Activated CD4-positive, alpha-beta T cell treated with anti-CD3 and anti-CD28 coated beads for 36 hours (primary cell): Measurements from ENCODE around the gene TFB2M. TPM values are rescaled to one million over a fixed set of nuclear protein-coding genes. Genes with fewer than 3 reads are reported as not detected.
"Not testable (repeated sequence)": the region's sequence is repeated elsewhere in the genome, so short reads cannot be mapped to it uniquely, and the experiment has no call there.

ENCODE experiments used
- ATAC-seq: fragments of 200-7000 bp; cut with Tn5 transposase; one replicate; pipeline ENCODE4 v1.10.0; 2021; ENCODE audit warnings: mild to moderate bottlenecking, moderate library complexity
- CTCF ChIA-PET: fragments of 350-600 bp; sonication (Branson Sonifier 250); formaldehyde crosslinking; loops from one replicate; lab custom pipeline; 2021; ENCODE audit warnings: antibody characterized with exemption; lab: Charles Lee
- POLR2A ChIA-PET: fragments of 350-600 bp; sonication (Branson Sonifier 250); formaldehyde crosslinking; loops from one replicate; lab custom pipeline; 2021; ENCODE audit warnings: antibody characterized with exemption, inconsistent platforms; lab: Charles Lee
- DNase-seq: peaks from one replicate; pipeline ENCODE4 v3.0.0-alpha.2; 2020
- H3K27ac Mint-ChIP-seq: one replicate; pipeline ENCODE4 v1.8.0; 2021; ENCODE audit warnings: mixed read lengths
- H3K27me3 Mint-ChIP-seq: one replicate; pipeline ENCODE4 v1.8.0; 2021; ENCODE audit warnings: mixed read lengths
- H3K36me3 Mint-ChIP-seq: one replicate; pipeline ENCODE4 v1.8.0; 2021; ENCODE audit warnings: low read depth, mixed read lengths
- H3K4me1 Mint-ChIP-seq: one replicate; pipeline ENCODE4 v1.8.0; 2021; ENCODE audit warnings: mixed read lengths
- H3K4me3 Mint-ChIP-seq: one replicate; pipeline ENCODE4 v1.8.0; 2021; ENCODE audit warnings: mild to moderate bottlenecking, moderate library complexity, mixed read lengths
- H3K9me3 Mint-ChIP-seq: one replicate; pipeline ENCODE4 v1.8.0; 2021; ENCODE audit warnings: low read depth, mixed read lengths
- intact Hi-C, 2 experiments: fragments of 100-400 bp; cut with DNase I in 1 of 2; cut with micrococcal nuclease in 1 of 2; formaldehyde crosslinking; loops; one replicate each; pipeline versions ENCODE4 v1.14.2 to v1.15.1; 2022 to 2024; cut with DNase I, micrococcal nuclease
- total RNA-seq, 2 experiments: library from RNA; stranded (reverse); gene quantifications; one replicate each; pipeline ENCODE4 v1.2.3, GENCODE V29; 2021

The TFB2M gene, protein sequence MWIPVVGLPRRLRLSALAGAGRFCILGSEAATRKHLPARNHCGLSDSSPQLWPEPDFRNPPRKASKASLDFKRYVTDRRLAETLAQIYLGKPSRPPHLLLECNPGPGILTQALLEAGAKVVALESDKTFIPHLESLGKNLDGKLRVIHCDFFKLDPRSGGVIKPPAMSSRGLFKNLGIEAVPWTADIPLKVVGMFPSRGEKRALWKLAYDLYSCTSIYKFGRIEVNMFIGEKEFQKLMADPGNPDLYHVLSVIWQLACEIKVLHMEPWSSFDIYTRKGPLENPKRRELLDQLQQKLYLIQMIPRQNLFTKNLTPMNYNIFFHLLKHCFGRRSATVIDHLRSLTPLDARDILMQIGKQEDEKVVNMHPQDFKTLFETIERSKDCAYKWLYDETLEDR
- 10 to 100 TPM; 14.1 to 17.3 TPM for total RNA-seq

DNA sequence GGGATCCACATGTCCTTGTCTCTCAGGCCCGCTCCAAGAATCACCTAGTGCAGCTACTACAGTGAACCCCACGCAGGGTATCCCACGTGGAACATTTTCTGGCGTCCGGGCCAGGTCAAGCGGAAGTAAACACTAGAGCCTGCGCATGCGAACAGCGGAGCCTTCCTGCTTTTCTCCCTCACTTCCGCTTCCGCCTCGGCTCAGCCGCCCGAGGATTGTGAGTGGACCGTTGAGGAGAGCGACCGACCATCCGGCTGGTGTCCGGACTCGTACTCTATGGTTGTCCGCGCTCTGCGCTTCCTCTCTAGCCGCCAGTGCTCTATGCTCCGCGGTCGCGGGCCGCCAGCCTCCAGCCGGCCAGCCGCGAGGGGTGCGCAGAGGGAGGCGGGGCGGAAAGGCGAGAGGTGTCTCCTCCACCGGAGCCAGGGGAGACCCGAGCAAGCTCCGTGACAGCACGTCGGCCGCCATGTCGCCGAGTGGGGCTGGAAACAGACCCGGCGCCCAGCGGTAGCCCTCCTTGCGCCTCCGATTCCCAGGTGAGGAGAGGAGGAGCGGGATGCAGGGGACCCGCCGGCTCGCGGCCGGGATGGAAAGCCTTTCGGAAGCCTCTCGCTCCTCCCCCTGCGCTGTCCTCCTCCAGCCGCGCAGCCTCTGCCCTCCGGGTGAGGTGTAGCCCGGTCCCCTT, at the start of gene TFB2M, which contains the start of gene CNST:
Gene TFB2M, minus strand, starts transcription at position 134 of the 685 bp plus-strand sequence. Its CDS starts 123 bp downstream, at position 11.
Gene CNST, plus strand, starts transcription at position 329 of the 685 bp plus-strand sequence. CDS start 25,107 bp downstream, outside the sequence.
- Mint-ChIP-seq H3K4me3 (peak within 1 kb of the TSS; percentile 83), H3K9me3 (no peaks in the 10 kb centered on the region), H3K27me3 (no peaks in the 10 kb centered on the region), H3K36me3 (peaks cover 16% of the 10 kb centered on the region), H3K4me1 (peaks cover 42% of the 10 kb centered on the region), H3K27ac (peak within 1 kb of the TSS; percentile 94)
- DNase-seq (peak; percentile 96), ATAC-seq (peak; percentile 84)
- intact Hi-C loops = loop anchor here (1.0 to 10.0 kb wide), 18 partner anchors 21 to 1913 kb away; partner anchors contain the start of genes SMYD3 (in 2 of the 2), ZNF669 (in 2 of the 2), COX20 (in 1 of the 2) and DESI2 (in 1 of the 2)
- ChIA-PET POLR2A (interaction anchor here (1.1 kb wide), 1 partner anchor 12 kb away, joined by 3 read pairs; no protein-coding TSS in a partner anchor), CTCF (interaction anchor here (0.6 to 1.6 kb wide), 7 partner anchors 25 to 234 kb away, joined by 3 to 4 read pairs (median 3); no protein-coding TSS in a partner anchor)

DNA sequence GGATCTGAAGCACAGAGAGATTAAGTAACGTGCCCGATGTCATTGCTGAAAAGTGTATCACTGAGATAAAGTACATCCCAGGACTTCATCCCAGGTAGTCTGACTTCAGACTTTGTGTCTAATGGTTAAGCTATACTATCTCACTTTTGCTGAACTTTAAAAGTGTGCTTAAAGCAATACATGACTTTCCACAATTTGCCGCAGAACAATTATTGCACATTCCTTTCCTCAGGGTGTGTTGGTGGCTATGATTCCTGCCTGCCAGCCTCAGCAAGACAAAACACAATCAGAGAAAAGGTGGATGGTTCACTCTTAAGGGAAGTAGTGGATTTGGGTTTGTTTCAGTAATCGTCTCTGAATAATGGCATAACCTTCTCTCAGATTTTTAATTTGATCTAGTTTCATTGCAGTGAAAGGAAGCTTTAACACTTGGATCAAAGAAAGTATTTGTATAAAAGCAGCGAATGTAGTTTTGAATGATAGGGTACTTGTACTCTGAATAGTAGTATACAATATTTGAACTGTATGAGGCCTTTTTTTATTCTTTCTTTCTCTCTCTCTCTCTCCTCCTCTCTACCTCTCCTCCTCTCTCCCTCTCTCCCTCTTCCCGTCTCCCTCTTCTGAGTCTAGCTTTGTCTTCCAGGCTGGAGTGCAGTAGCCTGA, 47.2 kb upstream of the TFB2M start:
- CTCF ChIA-PET = interaction anchor here (0.7 kb wide), 1 partner anchor 87 kb away, joined by 3 read pairs; no protein-coding TSS in a partner anchor
- intact Hi-C loops = no loop called here
- no peak for ATAC-seq

DNA sequence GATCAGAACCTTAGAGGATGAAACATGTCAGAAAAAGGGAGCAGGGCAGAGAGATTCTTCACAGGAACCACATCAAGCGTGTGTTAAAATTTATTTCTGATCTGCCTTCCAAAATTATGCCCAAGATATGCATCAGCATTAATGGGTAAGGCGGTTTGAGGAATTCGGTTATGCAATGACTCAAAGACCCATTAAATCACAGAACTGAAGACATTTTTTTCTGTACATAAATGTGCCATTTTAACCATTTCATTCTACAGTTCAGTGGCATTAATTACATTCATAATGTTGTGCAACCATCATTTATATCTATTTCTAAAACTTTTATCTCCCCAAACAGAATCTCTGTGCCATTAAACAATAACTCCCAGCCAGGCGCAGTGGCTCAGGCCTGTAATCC, 43.6 kb upstream of the TFB2M start:
- H3K4me3 Mint-ChIP-seq = no peak overlapping the region

More for the DNA sequence above, 47.2 kb upstream of the TFB2M start:
- no peaks in the 10 kb centered on the region for H3K27me3 Mint-ChIP-seq
- H3K4me1 Mint-ChIP-seq = peaks cover 40% of the 10 kb centered on the region
- DNase-seq = no peak
- H3K36me3 Mint-ChIP-seq = peaks cover 15% of the 10 kb centered on the region
- H3K27ac Mint-ChIP-seq = peak overlapping the region; percentile 31
- POLR2A ChIA-PET = no interaction called here
- H3K4me3 Mint-ChIP-seq = no peak overlapping the region
- no peaks in the 10 kb centered on the region for H3K9me3 Mint-ChIP-seq

DNA sequence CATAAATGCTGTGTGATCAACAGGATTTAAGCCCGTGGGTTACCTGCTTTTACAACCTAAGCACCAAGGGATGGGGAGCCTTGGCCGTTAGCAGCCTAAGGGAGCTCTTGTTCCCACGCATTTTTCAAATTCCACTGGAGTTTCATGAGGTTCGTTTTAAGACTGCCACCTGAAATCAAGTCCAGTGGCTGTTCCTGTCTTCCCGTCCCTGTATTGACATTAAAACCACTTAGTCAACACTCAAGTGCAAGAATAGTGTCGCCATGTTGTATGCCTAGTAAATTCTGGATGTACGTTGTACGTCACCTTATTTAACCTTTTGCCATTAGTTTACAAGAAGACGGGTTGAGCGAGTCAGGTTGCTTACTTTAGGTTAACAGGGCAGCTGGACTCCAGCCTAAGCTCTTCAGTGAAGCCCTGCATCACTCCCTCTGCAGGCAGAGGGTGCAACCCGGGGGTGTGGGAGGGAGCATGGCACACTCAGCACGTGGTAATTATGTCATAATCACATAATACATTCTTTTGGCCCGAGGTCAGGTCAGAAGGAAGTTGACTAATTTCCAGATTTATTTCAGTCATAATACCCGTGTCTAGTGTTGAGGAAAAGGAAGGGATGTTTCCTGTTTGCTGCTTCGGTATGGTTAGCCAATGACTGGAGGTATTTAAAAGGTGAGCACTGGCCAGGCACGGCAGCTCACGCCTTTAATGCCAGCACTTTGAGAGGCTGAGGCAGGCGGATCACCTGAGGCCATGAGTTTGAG, 42.7 kb upstream of the TFB2M start:
- CTCF ChIA-PET = interaction anchor here (0.6 to 1.0 kb wide), 4 partner anchors 9 to 69 kb away, joined by 3 to 4 read pairs (median 4); no protein-coding TSS in a partner anchor
- Mint-ChIP-seq H3K27ac (peak overlapping the region; percentile 55), H3K36me3 (peaks cover 19% of the 10 kb centered on the region), H3K4me3 (no peak overlapping the region), H3K27me3 (no peaks in the 10 kb centered on the region), H3K9me3 (no peaks in the 10 kb centered on the region), H3K4me1 (peaks cover 46% of the 10 kb centered on the region)
- POLR2A ChIA-PET = no interaction called here
- ATAC-seq = peak; percentile 82
- intact Hi-C loops = no loop called here
- DNase-seq = peak; percentile 53

More for the DNA sequence above, 43.6 kb upstream of the TFB2M start:
- POLR2A ChIA-PET = no interaction called here
- no peaks in the 10 kb centered on the region for H3K9me3 Mint-ChIP-seq
- no peak overlapping the region for H3K27ac Mint-ChIP-seq
- DNase-seq (no peak), ATAC-seq (no peak)
- intact Hi-C loops = loop anchor here in 1 of 2 experiments (2.0 kb wide), 1 partner anchor 15 kb away; no protein-coding TSS in a partner anchor
- H3K36me3 Mint-ChIP-seq = peaks cover 17% of the 10 kb centered on the region
- H3K4me1 Mint-ChIP-seq = peaks cover 46% of the 10 kb centered on the region
- CTCF ChIA-PET = no interaction called here
- no peaks in the 10 kb centered on the region for H3K27me3 Mint-ChIP-seq

DNA sequence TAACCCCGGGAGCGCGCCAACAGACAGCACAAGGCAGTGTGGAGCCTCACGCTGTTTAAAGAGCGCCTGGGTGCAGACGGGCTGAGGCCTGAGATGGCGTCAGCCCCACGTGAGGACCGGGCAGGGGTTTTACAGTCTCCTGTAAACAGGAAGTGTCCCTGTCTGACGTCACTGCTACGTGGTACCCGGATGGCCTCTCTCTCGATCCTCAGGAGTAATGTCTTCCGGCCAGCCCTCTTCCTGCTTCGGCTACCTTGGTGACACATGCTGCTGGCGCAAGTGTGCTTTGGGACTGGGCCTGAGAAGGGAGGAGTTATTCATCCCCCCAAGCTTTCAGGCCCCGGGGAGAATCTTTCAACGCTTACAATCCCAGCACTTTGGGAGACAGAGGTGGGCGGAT, 41.4 kb upstream of the TFB2M start:
- no peak for ATAC-seq
- intact Hi-C loops = no loop called here
- Mint-ChIP-seq H3K4me3 (no peak overlapping the region), H3K36me3 (peaks cover 27% of the 10 kb centered on the region), H3K27ac (no peak overlapping the region), H3K4me1 (peaks cover 52% of the 10 kb centered on the region), H3K9me3 (peaks cover 2% of the 10 kb centered on the region), H3K27me3 (no peaks in the 10 kb centered on the region)
- no peak for DNase-seq
- ChIA-PET POLR2A (no interaction called here), CTCF (no interaction called here)

DNA sequence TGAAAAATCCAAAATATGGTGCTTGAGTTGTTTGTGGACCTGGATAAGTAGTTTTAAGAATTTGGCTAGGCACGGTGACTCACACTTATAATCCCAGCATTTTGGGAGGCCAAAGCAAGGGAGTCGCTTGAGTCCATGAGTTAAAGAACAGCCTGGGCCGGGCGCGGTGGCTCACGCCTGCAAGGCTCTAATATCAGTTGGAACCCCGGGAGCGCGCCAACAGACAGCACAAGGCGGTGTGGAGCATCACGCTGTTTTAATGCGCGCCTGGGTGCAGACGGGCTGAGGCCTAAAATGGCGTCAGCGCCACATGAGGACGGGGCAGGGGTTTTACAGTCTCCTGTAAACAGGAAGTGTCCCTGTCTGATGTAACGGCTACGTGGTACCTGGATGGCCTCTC, 39.2 kb upstream of the TFB2M start:
- intact Hi-C loops = not testable (repeated sequence)
- CTCF ChIA-PET = interaction anchor here (0.6 kb wide), 1 partner anchor 70 kb away, joined by 3 read pairs; no protein-coding TSS in a partner anchor
- peaks cover 56% of the 10 kb centered on the region for H3K4me1 Mint-ChIP-seq

DNA sequence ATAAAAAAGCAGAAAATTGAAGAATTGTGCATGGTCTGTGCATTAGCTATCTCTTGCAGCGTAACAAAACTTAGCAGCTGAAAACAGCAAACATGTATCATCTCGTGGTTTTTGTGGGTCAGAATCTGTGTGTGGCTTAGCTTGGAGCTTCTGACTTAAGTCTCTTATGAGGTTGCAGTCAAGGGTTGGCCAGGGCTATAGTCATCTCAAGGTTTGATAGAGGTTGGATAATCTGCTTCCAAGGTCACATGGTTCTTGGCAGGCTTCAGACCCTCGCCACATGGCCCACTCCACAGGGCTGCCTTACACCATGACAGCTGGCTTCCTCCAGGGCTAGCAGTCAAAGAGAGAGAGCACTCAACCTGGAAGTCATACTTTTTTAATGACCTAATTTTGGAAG, 36.1 kb upstream of the TFB2M start:
- ChIA-PET CTCF (interaction anchor here (1.1 to 1.7 kb wide), 3 partner anchors 11 to 44 kb away, joined by 4 to 7 read pairs (median 4); no protein-coding TSS in a partner anchor), POLR2A (interaction anchor here (0.7 kb wide), 1 partner anchor 351 kb away, joined by 3 read pairs; no protein-coding TSS in a partner anchor)
- intact Hi-C loops = loop anchor here in 1 of 2 experiments (2.0 kb wide), 1 partner anchor 33 kb away; no protein-coding TSS in a partner anchor
- DNase-seq (peak; percentile 41), ATAC-seq (peak; percentile 89)
- peak overlapping the region; percentile 49 for H3K27ac Mint-ChIP-seq
- H3K27me3 Mint-ChIP-seq = no peaks in the 10 kb centered on the region
- peaks cover 2% of the 10 kb centered on the region for H3K9me3 Mint-ChIP-seq
- peaks cover 48% of the 10 kb centered on the region for H3K4me1 Mint-ChIP-seq
- H3K4me3 Mint-ChIP-seq = no peak overlapping the region
- H3K36me3 Mint-ChIP-seq = peaks cover 16% of the 10 kb centered on the region

More for the DNA sequence above, 39.2 kb upstream of the TFB2M start:
- peaks cover 26% of the 10 kb centered on the region for H3K36me3 Mint-ChIP-seq
- H3K9me3 Mint-ChIP-seq, H3K27ac Mint-ChIP-seq, POLR2A ChIA-PET, DNase-seq, H3K27me3 Mint-ChIP-seq, H3K4me3 Mint-ChIP-seq, ATAC-seq: not testable (repeated sequence)

DNA sequence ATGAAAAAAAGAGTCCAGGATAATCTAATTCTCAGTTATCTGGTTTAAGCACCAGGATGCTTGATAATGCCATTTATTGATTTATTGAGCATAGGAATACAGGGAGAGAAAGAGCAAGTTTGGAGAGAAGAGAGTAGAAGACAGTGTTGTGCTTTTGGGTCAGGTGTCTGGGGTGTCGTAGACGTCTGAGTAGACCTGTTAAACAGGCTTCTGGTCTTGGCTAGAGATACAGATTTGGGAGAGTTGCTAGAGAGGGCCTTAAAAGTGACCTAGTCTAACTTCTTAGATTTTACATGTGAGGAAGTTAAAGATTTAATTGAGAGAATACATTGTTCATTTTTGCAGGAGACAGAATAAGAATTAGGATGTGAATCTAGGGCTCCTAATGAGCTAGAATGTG, 34.5 kb upstream of the TFB2M start:
- peaks cover 61% of the 10 kb centered on the region for H3K4me1 Mint-ChIP-seq
- no peak overlapping the region for H3K27ac Mint-ChIP-seq
- no peaks in the 10 kb centered on the region for H3K27me3 Mint-ChIP-seq
- DNase-seq (no peak), ATAC-seq (no peak)
- H3K4me3 Mint-ChIP-seq = no peak overlapping the region
- ChIA-PET POLR2A (no interaction called here), CTCF (interaction anchor here (0.7 to 1.7 kb wide), 4 partner anchors 9 to 22 kb away, joined by 3 to 4 read pairs (median 4); no protein-coding TSS in a partner anchor)
- H3K9me3 Mint-ChIP-seq = peaks cover 2% of the 10 kb centered on the region
- peaks cover 27% of the 10 kb centered on the region for H3K36me3 Mint-ChIP-seq
- intact Hi-C loops = no loop called here

DNA sequence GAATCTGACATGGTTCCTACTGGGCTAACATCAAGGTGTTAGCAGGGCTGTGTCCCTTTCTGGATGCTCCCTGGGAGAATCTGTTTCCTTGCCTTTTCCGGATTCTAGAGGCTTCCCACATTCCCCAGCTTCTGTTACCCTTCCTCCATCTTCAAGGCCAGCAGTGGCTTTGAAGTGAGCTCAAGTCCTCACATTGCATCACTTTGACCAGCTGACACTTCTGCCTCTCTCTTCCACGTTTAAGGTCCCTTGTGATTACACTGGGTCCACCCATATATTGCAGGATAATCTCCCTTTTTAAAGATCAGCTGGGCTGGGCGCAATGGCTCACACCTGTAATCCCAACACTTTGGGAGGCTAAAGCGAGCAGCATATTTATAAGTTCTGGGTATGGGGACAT, 33.3 kb upstream of the TFB2M start:
- peaks cover 2% of the 10 kb centered on the region for H3K9me3 Mint-ChIP-seq
- intact Hi-C loops = no loop called here
- peaks cover 29% of the 10 kb centered on the region for H3K36me3 Mint-ChIP-seq
- H3K27me3 Mint-ChIP-seq = no peaks in the 10 kb centered on the region
- H3K4me3 Mint-ChIP-seq = no peak overlapping the region
- ChIA-PET POLR2A (no interaction called here), CTCF (interaction anchor here (0.8 to 1.2 kb wide), 5 partner anchors 9 to 50 kb away, joined by 3 to 4 read pairs (median 4); no protein-coding TSS in a partner anchor)
- peaks cover 66% of the 10 kb centered on the region for H3K4me1 Mint-ChIP-seq
- H3K27ac Mint-ChIP-seq = no peak overlapping the region
- no peak for ATAC-seq
- DNase-seq = no peak

DNA sequence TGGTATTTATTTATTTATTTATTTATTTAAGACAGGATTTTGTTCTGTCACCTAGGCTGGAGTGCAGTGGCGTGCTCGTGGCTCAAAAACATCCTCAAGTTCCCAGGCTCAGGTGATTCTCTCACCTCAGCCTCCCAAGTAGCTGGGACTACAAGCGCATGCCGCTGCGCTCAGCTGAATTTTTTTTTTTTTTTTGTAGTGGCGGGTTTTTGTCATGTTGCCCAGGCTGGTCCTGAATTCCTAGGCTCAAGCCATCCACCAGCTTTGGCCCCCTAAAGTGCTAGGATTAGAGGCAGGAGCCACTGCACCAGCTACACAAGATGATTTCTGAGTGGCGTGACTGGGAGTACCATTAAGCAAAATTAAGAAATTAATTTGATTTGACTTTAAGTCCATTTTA, 31.9 kb upstream of the TFB2M start:
- no peak for DNase-seq
- ATAC-seq = no peak
- H3K27ac Mint-ChIP-seq = peak overlapping the region; percentile 14
- peaks cover 27% of the 10 kb centered on the region for H3K36me3 Mint-ChIP-seq
- intact Hi-C loops = no loop called here
- no peaks in the 10 kb centered on the region for H3K9me3 Mint-ChIP-seq
- CTCF ChIA-PET = no interaction called here
- peaks cover 64% of the 10 kb centered on the region for H3K4me1 Mint-ChIP-seq
- H3K4me3 Mint-ChIP-seq = no peak overlapping the region
- no peaks in the 10 kb centered on the region for H3K27me3 Mint-ChIP-seq
- POLR2A ChIA-PET = no interaction called here
